SK-N-SH (cell line): ENCODE results near the gene MET. TPM values are rescaled to one million over a fixed set of nuclear protein-coding genes. Genes with fewer than 3 reads are reported as not detected.

ENCODE experiments used
- CTCF ChIA-PET: fragments of 300-600, 350-600 bp; formaldehyde crosslinking; extraction: SDS; loops from one replicate; lab custom pipeline; 2021; lab: Yijun Ruan, JAX
- POLR2A ChIA-PET: fragments of 350-600 bp; sonication (Branson Sonifier 250); formaldehyde crosslinking; extraction: SDS; loops from one replicate; lab custom pipeline; 2020; ENCODE audit warnings: antibody characterized with exemption, inconsistent platforms; lab: Yijun Ruan, JAX
- DNase-seq: peaks from one replicate; pipeline ENCODE4 v3.0.0; 2012
- H2AFZ ChIP-seq: fragments of 200-600 bp; sonication (generic); 2 replicates; pipeline ENCODE4 v1.8.1; 2016; ENCODE audit warnings: antibody characterized with exemption, mild to moderate bottlenecking, low read depth
- H3F3A ChIP-seq: fragments of 200-600 bp; sonication (generic); replicated peaks from 2 replicates; pipeline ENCODE3; 2016; ENCODE audit warnings: antibody characterized with exemption, mild to moderate bottlenecking; ENCODE audit not compliant: insufficient read depth
- H3K27ac ChIP-seq, 2 experiments: fragments of 200-500 bp in 1 of 2; fragments of 200-600 bp in 1 of 2; sonication (Bioruptor generic) in 1 of 2; sonication (generic), shearing (Covaris generic) in 1 of 2; 2 replicates each; pipeline versions ENCODE4 v1.5.1 to v1.6.1; 2014 to 2016; ENCODE audit warnings: low read depth in 2 of 2, inconsistent platforms in 1 of 2, low read length in 1 of 2, mild to moderate bottlenecking in 1 of 2, mixed read lengths in 1 of 2
- H3K27me3 ChIP-seq: fragments of 200-600 bp; sonication (generic), shearing (Covaris generic); 2 replicates; pipeline ENCODE4 v1.6.1; 2016; ENCODE audit warnings: mixed run types; ENCODE audit not compliant: insufficient read depth
- H3K36me3 ChIP-seq, 2 experiments: fragments of 200-500 bp in 1 of 2; fragments of 200-600 bp in 1 of 2; sonication (Bioruptor generic) in 1 of 2; sonication (generic) in 1 of 2; replicated peaks in 1 of 2; 2 replicates each; pipeline versions ENCODE3 to v1.5.1; 2014 to 2016; ENCODE audit warnings: low read length in 1 of 2, mild to moderate bottlenecking in 1 of 2; ENCODE audit not compliant: insufficient read depth in 2 of 2, control insufficient read depth in 1 of 2
- H3K4me1 ChIP-seq, 2 experiments: fragments of 200-500 bp in 1 of 2; fragments of 200-600 bp in 1 of 2; sonication (Bioruptor generic) in 1 of 2; sonication (generic), shearing (Covaris generic) in 1 of 2; 2 replicates each; pipeline versions ENCODE4 v1.5.1 to v1.6.1; 2014 to 2016; ENCODE audit warnings: low read depth in 1 of 2, low read length in 1 of 2, mixed run types in 1 of 2; ENCODE audit not compliant: insufficient read depth in 2 of 2, control insufficient read depth in 1 of 2
- H3K4me2 ChIP-seq: fragments of 200-600 bp; sonication (generic), shearing (Covaris generic); 2 replicates; pipeline ENCODE4 v1.6.1; 2017; ENCODE audit warnings: mixed run types
- H3K4me3 ChIP-seq, 2 experiments: fragments of 200-500 bp in 1 of 2; fragments of 200-600 bp in 1 of 2; sonication (Bioruptor generic) in 1 of 2; sonication (generic), shearing (Covaris generic) in 1 of 2; 2 replicates each; pipeline versions ENCODE4 v1.5.1 to v1.8.1; 2014 to 2016; ENCODE audit warnings: low read depth in 2 of 2, inconsistent platforms in 1 of 2, low read length in 1 of 2, mild to moderate bottlenecking in 1 of 2, mixed read lengths in 1 of 2, moderate library complexity in 1 of 2
- H3K79me2 ChIP-seq: fragments of 200-600 bp; sonication (generic); 2 replicates; pipeline ENCODE4 v1.8.1; 2017; ENCODE audit warnings: mild to moderate bottlenecking; ENCODE audit not compliant: insufficient read depth
- H3K9ac ChIP-seq: fragments of 200-600 bp; sonication (generic); 2 replicates; pipeline ENCODE4 v1.6.1; 2017; ENCODE audit warnings: mixed run types
- H3K9me2 ChIP-seq: fragments of 200-600 bp; sonication (generic); 2 replicates; pipeline ENCODE4 v1.6.1; 2017; ENCODE audit warnings: mixed run types
- H3K9me3 ChIP-seq: fragments of 200-600 bp; sonication (generic); 2 replicates; pipeline ENCODE4 v1.6.1; 2017; ENCODE audit warnings: mixed run types, mild to moderate bottlenecking, moderate library complexity
- H4K20me1 ChIP-seq: fragments of 200-600 bp; sonication (generic); 2 replicates; pipeline ENCODE4 v1.6.1; 2017; ENCODE audit warnings: mild to moderate bottlenecking, mixed run types; ENCODE audit not compliant: insufficient read depth
- MEF2A ChIP-seq: IDR thresholded peaks from 2 replicates; pipeline ENCODE4 v1.4.0; 2012; ENCODE audit warnings: low read depth, borderline replicate concordance
- NRF1 ChIP-seq: IDR thresholded peaks from 2 replicates; pipeline ENCODE4 v1.6.1; 2012; ENCODE audit warnings: low read depth, mild to moderate bottlenecking, low read length
- POLR2AphosphoS5 ChIP-seq: IDR thresholded peaks from 2 replicates; pipeline ENCODE4 v1.6.1; 2012; ENCODE audit warnings: low read depth, low read length
- RFX5 ChIP-seq: IDR thresholded peaks from 2 replicates; pipeline ENCODE4 v1.6.1; 2012; ENCODE audit warnings: mild to moderate bottlenecking, improper control_type of control experiment, low read length
- TAF1 ChIP-seq: IDR thresholded peaks from 2 replicates; pipeline ENCODE4 v1.6.1; 2012; ENCODE audit warnings: low read depth, mild to moderate bottlenecking, low read length, moderate library complexity, borderline replicate concordance
- USF2 ChIP-seq: fragments of 150-350 bp; IDR thresholded peaks from 2 replicates; pipeline ENCODE4 v1.6.1; 2017; ENCODE audit warnings: antibody characterized with exemption, low read length, low read depth, borderline replicate concordance
- WGBS: methylation state at CpG from one replicate; pipeline ENCODE4 v1.1.6; 2017; ENCODE audit warnings: low lambda C conversion rate; 5-methylcytosine and 5-hydroxymethylcytosine counted together
- polyA plus RNA-seq, 3 experiments: library from polyadenylated mRNA; depleted of rRNA; stranded (reverse); fragments of >200 nt; gene quantifications; 2 replicates each; pipeline ENCODE4 v1.2.3, GENCODE V29; 2012
- TF ChIP-seq, protein P1 (sequence below): IDR thresholded peaks from 2 replicates; pipeline ENCODE4 v1.6.1; 2012; ENCODE audit warnings: mild to moderate bottlenecking, low read depth, low read length, moderate library complexity

The MET gene
- polyA plus RNA-seq, 1 of the 3 experiments (the other 2 are of a cell fraction), result 38.7 TPM

DNA sequence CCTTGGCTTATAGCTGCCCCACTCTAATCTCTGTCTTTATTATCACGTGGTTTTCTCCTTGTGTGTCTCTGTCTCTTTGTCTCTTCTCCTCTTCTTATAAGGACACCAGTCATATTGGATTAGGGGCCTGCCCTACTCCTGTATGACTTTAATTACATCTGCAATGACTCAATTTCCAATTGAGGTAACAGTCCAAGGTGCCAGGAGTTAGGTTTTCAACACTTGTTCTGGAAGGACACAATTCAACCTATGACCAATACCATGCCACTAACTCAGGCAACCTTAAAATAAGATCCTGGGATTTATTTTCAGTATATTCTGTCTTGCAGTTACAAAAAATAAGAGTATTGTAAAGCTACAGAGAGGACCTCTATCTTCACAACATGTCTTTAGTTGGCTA, 21.6 kb upstream of the MET start:
- no peaks in the 10 kb centered on the region for H3K9me2 ChIP-seq
- no peak overlapping the region for H3K4me3 ChIP-seq
- no peak overlapping the region for H3K27ac ChIP-seq
- no peak for TF ChIP-seq MEF2A
- TF ChIP-seq TAF1, result no peak
- ChIA-PET CTCF (no interaction called here), POLR2A (no interaction called here)
- no peak for DNase-seq
- WGBS, result 17% methylated on average over 1 of the region's 1 CpG
- no peaks in the 10 kb centered on the region for H3K36me3 ChIP-seq
- no peak overlapping the region for H3K4me2 ChIP-seq
- no peaks in the 10 kb centered on the region for H3F3A ChIP-seq
- no peaks in the 10 kb centered on the region for H3K79me2 ChIP-seq
- H3K4me1 ChIP-seq, result no peaks in the 10 kb centered on the region; a peak in 1 of 4 replicates
- no peaks in the 10 kb centered on the region for H4K20me1 ChIP-seq
- no peaks in the 10 kb centered on the region; the same call in 1 of the 2 replicates for H3K27me3 ChIP-seq
- H3K9ac ChIP-seq, result no peak overlapping the region
- no peak overlapping the region for H2AFZ ChIP-seq
- H3K9me3 ChIP-seq, result no peaks in the 10 kb centered on the region

GRCh38 chr7:116652793-116653192, 19.2 kb upstream of the MET start:
- CTCF ChIA-PET, result no interaction called here
- no peaks in the 10 kb centered on the region for H3K9me2 ChIP-seq
- H4K20me1 ChIP-seq, result no peaks in the 10 kb centered on the region
- no peaks in the 10 kb centered on the region; the same call in 1 of the 2 replicates for H3K27me3 ChIP-seq
- H3K27ac ChIP-seq, result peak overlapping the region in 1 of 2 experiments; percentile 22; a peak in 1 of 4 replicates
- TF ChIP-seq USF2, result no peak
- TF ChIP-seq, protein P1, sequence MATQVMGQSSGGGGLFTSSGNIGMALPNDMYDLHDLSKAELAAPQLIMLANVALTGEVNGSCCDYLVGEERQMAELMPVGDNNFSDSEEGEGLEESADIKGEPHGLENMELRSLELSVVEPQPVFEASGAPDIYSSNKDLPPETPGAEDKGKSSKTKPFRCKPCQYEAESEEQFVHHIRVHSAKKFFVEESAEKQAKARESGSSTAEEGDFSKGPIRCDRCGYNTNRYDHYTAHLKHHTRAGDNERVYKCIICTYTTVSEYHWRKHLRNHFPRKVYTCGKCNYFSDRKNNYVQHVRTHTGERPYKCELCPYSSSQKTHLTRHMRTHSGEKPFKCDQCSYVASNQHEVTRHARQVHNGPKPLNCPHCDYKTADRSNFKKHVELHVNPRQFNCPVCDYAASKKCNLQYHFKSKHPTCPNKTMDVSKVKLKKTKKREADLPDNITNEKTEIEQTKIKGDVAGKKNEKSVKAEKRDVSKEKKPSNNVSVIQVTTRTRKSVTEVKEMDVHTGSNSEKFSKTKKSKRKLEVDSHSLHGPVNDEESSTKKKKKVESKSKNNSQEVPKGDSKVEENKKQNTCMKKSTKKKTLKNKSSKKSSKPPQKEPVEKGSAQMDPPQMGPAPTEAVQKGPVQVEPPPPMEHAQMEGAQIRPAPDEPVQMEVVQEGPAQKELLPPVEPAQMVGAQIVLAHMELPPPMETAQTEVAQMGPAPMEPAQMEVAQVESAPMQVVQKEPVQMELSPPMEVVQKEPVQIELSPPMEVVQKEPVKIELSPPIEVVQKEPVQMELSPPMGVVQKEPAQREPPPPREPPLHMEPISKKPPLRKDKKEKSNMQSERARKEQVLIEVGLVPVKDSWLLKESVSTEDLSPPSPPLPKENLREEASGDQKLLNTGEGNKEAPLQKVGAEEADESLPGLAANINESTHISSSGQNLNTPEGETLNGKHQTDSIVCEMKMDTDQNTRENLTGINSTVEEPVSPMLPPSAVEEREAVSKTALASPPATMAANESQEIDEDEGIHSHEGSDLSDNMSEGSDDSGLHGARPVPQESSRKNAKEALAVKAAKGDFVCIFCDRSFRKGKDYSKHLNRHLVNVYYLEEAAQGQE, result no peak
- TF ChIP-seq POLR2AphosphoS5, result no peak
- no peak for TF ChIP-seq RFX5
- no peak for TF ChIP-seq NRF1
- TF ChIP-seq, all 33 proteins: peak for 0
- Histone ChIP-seq H3K4me1 (no peaks in the 10 kb centered on the region; a peak in 1 of 4 replicates), H3F3A (no peaks in the 10 kb centered on the region), H3K9ac (no peak overlapping the region), H3K36me3 (no peaks in the 10 kb centered on the region), H2AFZ (no peak overlapping the region), H3K79me2 (no peaks in the 10 kb centered on the region), H3K9me3 (no peaks in the 10 kb centered on the region), H3K4me2 (no peak overlapping the region), H3K4me3 (no peak overlapping the region)
- POLR2A ChIA-PET, result no interaction called here
- 5% methylated on average over 3 of the region's 3 CpGs for WGBS
- DNase-seq, result no peak
